ENCODE results near the gene TNFAIP3.

TNFAIP3 gene

DNA sequence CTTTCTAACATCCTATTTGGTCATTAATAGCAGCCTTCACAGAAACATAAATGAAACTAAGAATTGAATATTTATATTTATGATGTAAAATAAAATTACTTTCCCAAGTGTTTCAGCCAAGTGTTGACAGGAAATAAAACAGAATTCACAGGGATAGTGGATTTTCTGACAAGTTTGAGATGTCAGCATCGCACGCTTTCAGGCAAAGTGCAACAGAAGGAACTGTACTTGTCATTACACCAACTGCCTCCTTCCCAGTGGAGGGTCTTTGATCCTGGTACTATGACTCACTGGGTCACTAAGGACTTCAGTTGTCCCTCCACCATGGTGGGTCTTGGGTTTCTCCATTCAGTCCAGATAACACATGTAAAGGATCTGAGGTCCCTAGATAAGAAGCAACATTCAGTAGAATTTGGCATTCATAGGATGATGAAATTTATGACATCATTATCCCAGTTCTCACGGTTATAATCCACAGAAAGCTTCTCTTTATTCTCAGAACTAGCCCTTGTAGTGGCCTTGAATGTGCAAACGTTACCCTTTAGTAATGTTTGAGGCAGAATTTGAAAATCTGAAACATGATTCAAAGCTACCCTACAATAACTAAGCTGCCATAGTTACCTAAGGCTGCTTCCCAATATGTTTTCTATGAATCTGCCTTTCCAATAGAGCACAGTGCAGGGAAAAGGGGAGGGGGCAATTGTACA is 3.8 kb upstream of the TNFAIP3 start:
- DNase-seq (ENCODE audit: low read depth in 2 of 2): no peak

DNA sequence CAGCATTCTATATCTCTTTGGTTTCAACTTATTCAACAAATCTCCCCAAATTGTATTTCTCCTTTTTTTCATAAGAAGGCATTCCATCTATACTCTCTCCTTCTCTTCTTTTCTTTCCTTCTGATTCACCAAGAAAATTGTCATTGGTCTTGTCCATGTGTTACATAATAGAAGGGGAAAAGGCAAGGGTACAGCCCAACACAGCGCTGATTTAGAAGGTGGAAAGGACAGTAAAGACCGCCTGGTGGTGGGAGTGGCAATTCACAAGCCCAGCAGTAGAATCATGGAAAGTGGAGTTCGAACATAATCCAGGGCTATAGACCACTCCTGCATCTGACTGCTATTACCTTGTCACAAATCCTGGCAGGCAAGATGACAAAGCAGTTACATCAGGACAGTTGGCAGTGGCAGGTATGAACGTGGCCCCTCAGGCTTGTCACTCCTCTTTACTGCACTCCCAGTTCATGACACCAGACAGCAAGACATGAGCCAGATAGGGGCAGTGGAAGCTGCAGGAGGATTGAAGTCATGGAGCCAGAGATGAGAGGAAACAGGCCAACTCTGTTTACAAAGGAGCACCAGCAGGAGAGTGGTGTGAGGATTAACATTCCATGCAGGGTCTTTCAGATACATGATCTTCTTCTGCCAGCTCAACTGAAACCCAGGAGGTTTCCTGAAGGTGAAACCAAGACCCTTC is 2.1 kb upstream of the TNFAIP3 start:
- DNase-seq (ENCODE audit: low read depth in 2 of 2): no peak

DNA sequence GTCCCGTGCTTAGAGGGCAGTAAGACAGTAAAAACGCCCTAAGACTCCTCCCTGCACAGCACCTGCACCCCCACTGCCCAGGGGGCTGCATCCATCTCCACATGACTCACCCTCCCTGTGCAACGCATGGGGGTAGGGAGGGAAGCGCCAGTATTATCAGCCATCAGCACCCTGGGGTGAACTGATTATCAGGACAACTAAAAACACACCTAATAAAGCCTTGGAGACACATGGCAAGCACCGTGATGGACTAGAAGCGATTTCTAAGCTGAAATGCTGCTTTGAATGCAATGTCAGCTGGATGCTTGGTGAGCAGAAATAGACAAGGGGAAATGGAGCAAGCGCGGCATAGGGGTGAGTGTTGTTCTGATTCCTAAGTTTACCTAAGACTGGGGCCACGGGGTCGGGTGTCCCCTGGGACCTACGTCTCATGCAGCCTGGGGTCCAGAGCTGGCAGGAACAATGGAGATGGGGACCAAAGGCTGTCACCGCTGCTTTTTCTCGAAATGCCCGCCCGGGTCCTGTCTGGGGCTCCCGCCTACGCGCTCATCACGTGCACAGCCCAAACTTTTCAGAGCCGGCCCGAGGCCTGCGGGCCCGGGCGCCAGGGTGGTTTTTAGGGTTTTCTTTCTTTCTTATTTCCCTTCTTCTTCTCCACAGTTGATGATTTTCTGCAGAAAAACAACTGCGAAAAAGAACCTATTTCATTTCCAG is 702 bp upstream of the TNFAIP3 start:
- DNase-seq (ENCODE audit: low read depth in 2 of 2): no peak

DNA sequence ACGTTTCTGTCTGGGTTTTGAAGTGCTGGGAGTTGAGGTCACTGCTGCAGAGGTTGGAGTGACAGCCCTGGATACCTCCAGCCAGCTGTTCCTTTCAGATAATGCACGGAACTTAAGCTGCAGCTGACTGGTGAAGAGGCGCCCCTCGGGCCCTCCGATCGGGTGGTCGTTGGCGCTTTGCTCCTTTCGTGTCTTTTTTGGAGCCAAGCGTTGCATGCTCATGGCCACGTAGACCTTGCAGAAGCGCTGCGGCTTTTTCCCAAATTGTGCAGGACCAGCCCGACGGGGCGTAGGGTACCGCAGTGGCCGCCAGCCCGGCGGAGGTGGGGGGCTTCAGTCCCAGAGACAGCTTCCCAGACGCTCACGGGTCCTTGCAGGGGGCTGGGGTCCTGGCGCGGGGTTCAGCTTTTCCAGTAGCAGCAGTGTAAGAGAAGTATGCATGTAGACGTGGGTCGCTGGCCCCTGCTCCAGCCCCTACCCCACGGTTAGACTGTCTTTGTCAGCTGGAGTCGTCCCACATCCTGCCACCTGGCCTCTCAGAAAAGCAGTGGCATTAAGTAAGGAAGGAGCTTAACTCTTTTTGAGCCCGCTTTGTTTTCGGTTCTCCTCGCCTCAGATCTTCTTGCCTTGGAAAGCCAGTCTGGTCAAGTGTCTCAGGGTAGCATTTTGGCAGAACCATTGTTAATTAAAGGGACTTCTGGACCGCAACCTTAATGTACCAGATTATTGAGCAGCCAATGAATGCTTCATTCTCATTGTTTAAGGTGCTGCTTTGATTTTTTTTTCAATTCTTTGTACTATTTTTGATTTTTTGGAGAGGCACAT is 838 bp downstream of the TNFAIP3 start:
- DNase-seq (ENCODE audit: low read depth in 2 of 2): no peak

DNA sequence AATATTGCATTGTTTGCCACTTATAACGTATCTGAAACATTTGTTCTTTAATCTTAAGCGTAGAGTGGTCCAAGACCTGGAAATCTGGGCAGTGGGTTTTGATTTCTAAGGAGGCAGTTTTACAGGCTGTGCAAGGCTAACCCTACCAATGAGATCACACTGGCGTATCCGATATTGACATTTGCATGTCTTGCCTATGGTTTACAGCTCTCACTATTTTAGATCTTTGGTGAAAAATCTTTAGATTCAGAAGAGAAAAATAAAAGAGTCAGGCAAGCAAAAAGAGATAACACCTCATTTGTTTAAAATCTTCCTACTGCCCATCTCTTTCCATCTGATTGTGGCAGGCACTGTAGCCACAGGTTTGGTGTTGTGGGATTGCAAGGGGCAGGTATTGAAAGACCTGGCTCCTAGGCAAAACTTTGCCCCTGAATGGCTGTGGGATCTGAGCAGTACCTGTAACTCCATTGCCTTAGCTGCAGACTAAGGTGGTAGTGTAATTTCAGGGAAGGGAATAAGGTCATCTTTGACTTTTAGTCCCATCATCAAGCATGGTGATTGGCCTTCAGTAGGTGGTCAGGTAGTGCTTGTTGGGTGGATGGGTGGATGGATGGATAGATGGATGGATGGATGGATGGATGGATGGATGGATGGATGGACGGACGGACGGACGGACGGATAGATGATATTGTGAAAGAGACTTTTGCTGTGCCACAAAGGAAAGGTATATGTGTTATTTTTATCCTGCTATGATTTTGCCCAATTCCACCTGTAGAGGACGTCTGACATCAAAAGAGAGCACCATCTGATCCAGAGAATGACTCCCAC is 1.9 kb downstream of the TNFAIP3 start:
- no peak for DNase-seq (ENCODE audit: low read depth in 2 of 2)

DNA sequence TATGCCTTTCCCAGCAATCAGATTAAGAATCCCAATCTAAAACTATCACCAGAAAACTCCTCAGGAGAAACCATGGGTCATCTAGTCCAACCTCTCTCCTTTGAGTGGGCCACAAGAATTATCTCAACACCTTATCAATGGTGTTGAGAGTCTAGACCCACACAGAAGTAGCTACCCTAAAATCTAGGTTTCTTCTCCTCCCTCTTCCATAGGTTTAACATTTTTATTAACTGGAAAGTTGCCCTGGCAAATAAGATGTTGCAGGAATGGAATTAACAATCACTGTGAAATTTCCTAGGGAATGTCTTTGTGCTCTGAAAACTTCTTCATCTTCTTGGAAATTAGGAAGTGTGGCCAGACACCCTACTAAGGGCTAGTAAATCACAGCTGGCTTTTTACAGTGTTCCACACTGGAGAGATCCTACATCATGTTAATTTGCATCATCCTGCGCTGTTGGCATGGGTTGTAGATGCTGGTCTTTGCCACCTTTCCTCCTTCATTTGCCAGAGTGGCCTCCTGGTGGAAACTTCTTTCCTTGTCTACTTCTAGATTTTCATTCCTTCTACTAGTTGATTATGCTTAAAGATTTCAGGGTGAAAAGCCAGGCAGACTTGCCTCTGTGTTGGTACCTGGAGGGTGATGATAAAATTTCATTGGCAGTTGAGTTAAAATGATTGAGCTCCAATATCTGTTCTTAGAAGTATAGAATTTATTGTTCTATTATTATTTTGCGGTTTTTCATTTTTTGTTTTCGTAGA is 2.7 kb downstream of the TNFAIP3 start:
- no peak for DNase-seq (ENCODE audit: low read depth in 2 of 2)

DNA sequence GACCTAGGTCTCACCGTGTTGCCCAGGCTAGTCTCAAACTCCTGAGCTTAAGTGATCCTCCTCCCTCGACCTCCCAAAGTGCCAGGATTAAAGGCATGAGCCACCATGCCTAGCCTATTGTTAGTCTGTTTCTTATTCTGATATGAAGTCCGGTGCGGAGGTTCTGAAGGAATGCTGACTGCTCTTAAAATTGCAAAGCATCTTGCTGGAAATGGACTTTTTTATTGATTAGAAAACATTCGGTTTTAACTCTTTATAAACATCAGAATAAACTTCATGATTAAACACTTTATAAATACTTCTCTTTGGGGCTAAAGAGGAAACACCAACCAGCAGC is 3.2 kb downstream of the TNFAIP3 start:
- no peak for DNase-seq (ENCODE audit: low read depth in 2 of 2)

DNA sequence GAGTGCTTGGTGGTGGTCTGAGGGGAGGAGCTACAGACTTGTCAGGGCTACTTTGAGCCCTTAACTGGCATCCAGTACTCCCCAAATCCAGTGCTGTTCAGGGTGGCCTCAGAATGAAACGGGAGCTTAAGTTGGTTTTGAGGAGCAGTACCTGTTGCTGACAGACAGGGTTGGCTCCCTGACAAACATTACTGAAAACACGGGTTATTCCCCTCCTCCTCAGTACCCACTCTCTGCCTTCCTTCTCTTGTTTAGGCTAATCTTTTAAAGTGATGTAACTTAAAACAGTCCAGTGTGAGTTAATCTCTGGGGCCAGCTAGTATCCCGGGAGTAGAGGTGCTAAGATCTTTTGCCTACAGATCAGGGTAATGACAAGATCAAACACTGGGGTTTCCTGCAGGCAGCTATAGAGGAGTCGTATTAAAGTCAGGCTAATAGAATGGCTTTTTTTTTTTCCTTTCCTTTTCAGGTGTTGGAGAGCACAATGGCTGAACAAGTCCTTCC is 3.7 kb downstream of the TNFAIP3 start:
- no peak for DNase-seq (ENCODE audit: low read depth in 2 of 2)

DNA sequence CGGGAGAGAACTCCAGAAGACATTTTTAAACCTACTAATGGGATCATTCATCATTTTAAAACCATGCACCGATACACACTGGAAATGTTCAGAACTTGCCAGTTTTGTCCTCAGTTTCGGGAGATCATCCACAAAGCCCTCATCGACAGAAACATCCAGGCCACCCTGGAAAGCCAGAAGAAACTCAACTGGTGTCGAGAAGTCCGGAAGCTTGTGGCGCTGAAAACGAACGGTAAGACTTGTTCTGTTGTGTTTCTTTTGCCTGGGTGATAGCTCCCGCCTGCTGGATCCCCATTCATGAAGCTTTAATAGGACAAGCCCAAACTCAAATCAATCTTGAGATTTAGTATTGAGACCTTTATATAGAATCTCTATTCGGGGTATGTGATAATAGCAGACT is 4.2 kb downstream of the TNFAIP3 start:
- no peak for DNase-seq (ENCODE audit: low read depth in 2 of 2)

DNA sequence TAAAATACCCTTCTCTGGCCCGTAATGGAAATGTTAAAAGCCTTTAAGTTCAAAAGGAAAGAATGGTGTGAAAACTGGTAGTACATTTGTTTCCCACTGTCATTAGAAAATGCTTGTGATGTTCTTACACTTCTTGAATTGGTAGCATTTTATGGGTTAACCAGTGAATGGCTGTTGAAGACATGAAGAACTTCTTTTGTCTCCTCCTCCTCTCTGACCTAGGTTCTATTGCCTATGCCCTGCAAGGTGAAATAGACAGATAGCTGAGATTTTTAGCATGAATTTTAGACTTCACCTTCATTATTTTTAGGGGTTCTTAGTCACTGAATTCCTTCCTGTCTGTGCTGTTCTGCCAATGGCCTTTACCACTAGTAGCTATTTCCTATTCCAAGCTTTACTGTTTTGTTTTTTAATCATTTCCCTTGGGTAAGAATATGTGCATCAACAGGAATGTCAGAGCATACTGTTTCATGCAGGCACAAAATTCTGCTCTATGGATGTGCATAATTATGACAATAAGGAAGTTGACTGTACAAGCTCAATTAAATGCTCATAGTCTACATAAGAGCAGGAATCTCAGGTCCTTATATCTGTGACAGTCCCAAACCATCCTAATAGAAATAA is 4.9 kb downstream of the TNFAIP3 start:
- DNase-seq (ENCODE audit: low read depth in 2 of 2): no peak

DNA sequence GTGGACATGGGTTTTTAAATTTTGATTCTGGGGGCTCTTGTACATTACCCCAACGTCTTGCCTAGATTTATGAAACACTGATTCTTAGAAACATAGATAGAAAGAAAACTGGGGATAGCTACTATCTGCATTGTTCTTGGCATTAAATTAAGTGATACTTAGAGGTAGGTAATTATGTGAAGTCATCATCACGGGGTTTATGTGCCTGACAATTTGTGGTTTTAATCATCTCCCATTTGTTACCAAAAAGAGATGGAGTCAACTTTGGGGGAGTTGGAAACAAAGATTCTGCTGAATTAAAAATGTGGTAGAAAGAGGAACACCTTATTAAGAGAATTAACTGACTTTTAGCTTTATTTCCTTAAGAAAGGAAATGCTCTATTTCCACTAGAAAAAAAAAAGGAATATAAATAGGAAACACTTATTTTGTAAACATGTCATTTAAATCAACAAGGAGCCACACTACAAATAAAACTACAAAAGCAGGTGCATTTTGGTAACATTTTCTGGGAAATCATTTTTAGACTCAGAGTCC is 5.6 kb downstream of the TNFAIP3 start:
- no peak for DNase-seq (ENCODE audit: low read depth in 2 of 2)

DNA sequence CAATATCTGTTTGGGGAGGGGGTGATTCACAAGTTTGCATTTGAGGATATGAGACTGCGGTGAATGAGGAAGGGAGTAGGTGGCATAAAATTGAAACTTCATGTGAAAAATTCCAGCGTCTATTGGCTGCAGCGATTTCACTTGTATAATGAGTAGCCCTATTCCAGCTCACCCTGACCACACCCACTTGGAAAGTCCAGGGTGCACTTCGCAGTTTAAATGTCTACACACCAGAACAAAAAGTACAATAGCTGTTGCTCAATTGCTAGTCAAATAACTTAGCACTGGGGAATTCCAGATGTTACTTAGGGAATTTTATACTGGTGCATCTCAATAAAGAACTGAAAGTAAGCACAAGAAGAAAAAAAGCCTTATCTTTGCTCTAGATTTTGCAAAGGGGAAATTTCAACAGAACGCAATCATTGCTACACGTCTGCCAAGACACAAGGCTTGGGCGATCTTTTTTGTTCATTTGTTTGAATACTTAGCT is 6.3 kb downstream of the TNFAIP3 start:
- peak; percentile 65 to 73 for DNase-seq (ENCODE audit: low read depth in 2 of 2)

DNA sequence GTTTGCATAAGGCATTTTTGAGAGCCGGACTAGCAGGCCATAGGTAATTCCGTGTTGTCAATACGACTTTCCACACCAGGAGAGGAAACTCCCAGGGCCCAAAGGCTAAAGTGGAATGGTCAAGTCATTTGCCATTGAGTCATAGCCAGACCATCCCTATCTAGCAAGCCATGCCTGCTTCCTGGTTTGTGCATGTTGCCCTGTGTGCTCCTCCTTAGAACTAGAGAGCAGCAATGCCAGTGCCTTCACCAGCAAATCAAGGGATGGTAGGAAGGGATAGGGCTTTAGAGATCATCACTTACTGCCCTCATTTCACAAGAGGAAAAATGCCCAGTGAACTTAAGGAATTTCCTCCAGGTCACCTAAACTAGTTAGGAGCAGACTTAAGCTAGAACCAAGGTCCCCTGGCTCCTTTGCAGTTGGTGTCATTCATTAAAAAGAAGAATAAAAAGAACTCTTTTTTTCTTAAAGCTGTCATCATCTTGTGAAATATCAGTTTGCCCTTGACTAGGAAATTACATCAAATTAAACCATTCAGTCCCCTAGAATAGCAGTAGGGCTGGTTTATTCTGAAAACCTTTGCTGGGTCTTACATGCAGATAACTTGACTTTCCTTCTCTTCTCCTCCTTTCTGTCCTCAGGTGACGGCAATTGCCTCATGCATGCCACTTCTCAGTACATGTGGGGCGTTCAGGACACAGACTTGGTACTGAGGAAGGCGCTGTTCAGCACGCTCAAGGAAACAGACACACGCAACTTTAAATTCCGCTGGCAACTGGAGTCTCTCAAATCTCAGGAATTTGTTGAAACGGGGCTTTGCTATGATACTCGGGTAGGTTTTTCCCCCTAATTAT is 7.4 kb downstream of the TNFAIP3 start:
- no peak for DNase-seq (ENCODE audit: low read depth in 2 of 2)

DNA sequence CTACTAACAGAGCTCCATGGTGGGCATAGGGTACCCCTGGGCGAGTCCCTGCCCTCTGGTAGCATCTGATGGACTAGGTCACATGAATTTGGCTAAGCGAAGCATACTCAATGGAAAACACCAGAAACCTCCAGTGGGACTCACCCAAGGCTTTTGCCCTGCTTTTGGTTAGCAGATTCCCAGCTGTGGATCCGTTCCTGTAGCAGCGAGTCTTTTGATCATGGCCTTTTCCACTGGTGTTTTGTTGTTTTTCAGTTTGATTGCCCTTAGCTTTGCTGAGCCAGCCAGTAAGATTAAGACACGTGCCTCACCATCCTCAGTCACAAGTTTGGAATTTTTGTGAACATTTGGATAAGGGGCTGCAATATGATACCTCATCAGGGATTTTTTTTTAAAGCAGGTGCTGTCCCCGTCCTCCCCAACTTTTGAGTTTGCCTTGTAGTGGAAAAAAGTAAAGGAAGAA is 8.0 kb downstream of the TNFAIP3 start:
- DNase-seq (ENCODE audit: low read depth in 2 of 2): no peak

DNA sequence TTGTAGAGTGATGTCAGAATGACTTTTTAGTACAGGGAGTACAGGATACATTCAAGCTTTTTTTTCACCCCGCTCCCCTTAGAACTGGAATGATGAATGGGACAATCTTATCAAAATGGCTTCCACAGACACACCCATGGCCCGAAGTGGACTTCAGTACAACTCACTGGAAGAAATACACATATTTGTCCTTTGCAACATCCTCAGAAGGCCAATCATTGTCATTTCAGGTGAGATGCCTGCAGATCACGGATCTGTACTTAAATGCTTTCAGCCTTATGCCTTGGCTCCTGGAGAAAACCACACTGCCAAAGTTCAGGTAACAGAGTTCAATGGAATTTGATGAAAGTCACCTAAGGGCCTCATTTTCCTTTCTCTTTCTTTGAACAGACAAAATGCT is 8.5 kb downstream of the TNFAIP3 start:
- no peak for DNase-seq (ENCODE audit: low read depth in 2 of 2)

DNA sequence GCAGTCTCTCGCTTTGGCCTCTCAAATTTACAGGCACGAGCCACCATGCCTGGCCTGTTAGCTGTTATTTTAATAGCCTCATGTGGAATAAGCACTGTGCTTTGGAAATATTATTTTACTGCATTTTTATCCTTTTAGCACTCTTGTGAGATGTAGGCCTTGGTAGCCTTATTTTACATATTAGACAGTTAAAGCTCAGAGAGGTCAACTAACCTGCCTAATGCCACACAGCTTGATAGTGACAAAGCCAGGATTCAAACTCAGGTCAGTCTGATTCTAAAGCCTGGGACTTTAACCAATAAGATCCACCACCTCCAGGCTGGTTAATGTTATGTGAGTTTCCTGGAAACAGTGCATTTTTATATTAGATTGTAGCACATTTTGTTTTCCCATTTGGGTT is 9.5 kb downstream of the TNFAIP3 start:
- DNase-seq (ENCODE audit: low read depth in 2 of 2): no peak

DNA sequence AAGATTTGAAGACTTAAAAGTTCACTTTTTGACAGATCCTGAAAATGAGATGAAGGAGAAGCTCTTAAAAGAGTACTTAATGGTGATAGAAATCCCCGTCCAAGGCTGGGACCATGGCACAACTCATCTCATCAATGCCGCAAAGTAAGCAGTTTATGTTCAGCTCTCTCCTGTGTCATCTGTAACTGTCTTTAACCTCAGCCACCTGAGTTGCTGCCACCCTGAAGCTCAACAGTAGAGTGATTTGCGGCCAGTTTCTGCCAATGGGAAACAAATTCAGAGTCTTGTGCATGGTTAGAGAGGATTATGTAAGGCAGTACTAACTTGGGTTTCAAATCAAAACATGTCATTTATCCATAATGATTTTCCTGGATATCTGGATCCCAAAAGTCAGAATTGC is 10.1 kb downstream of the TNFAIP3 start:
- DNase-seq (ENCODE audit: low read depth in 2 of 2): no peak

DNA sequence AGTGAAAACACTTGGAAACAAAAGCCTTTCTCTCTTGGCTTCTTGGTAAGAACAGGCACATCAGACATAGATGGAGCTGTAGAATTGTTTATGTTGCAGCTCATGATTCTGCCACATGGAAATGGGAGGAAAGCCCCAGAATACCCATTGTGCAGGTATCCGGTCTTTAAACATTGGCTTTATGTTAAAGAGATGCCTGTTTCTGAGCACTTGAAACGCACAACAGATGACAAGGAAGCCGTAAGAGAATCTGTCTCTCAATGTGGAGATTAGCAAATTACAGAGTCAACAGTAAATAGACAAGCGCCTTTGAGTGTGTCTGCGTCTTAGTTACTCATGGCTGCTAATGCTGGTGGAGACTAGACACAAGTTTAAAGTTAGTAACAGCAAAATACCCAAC is 10.5 kb downstream of the TNFAIP3 start:
- DNase-seq (ENCODE audit: low read depth in 2 of 2): no peak
